ENCODE results near the gene P3H1.
"Not testable (repeated sequence)": the region's sequence is repeated elsewhere in the genome, so short reads cannot be mapped to it uniquely, and the experiment has no call there.

P3H1 gene

GRCh38 chr1:42713293-42713692, 53.5 kb downstream of the P3H1 start:
- H3K4me3 ChIP-seq (ENCODE audit: low read depth, low read length): no peak overlapping the region
- no peak for TF ChIP-seq CTCF (IDR thresholded peaks at IDR 0.05; ENCODE audit: low read depth, low read length)
- no peak for DNase-seq (ENCODE audit: low read depth, low spot score)
- in situ Hi-C loops (cut with HindIII; ENCODE audit: low sequenced_read_pairs): no loop called here

- H3K4me3 ChIP-seq (ENCODE audit: low read depth, low read length); DNase-seq (ENCODE audit: low read depth, low spot score); in situ Hi-C loops (cut with HindIII; ENCODE audit: low sequenced_read_pairs): not testable (repeated sequence)
These were observed 54.0 kb downstream of the P3H1 start for GRCh38 chr1:42712808-42713207.

GRCh38 chr1:42703888-42704464, 62.9 kb downstream of the P3H1 start:
- in situ Hi-C loops (cut with HindIII; ENCODE audit: low sequenced_read_pairs): no loop called here
- H3K4me3 ChIP-seq (ENCODE audit: low read depth, low read length): no peak overlapping the region
- TF ChIP-seq CTCF (IDR thresholded peaks at IDR 0.05; ENCODE audit: low read depth, low read length): no peak
- no peak for DNase-seq (ENCODE audit: low read depth, low spot score)

GRCh38 chr1:42700006-42700405, 66.8 kb downstream of the P3H1 start:
- TF ChIP-seq CTCF (IDR thresholded peaks at IDR 0.05; ENCODE audit: low read depth, low read length): no peak
- in situ Hi-C loops (cut with HindIII; ENCODE audit: low sequenced_read_pairs): no loop called here
- H3K4me3 ChIP-seq (ENCODE audit: low read depth, low read length): no peak overlapping the region
- DNase-seq (ENCODE audit: low read depth, low spot score): no peak

- no peak overlapping the region for H3K4me3 ChIP-seq (ENCODE audit: low read depth, low read length)
- DNase-seq (ENCODE audit: low read depth, low spot score): no peak
- in situ Hi-C loops (cut with HindIII; ENCODE audit: low sequenced_read_pairs): no loop called here
- TF ChIP-seq CTCF (IDR thresholded peaks at IDR 0.05; ENCODE audit: low read depth, low read length): no peak
These were observed 68.6 kb downstream of the P3H1 start for GRCh38 chr1:42698081-42698813.
